HEK293T (cell line): ENCODE data around the gene DMC1.
"Not testable (repeated sequence)": the region's sequence is repeated elsewhere in the genome, so short reads cannot be mapped to it uniquely, and the experiment has no call there.

Experiments
- ARNT ChIP-seq: fragments of 450-650 bp; IDR thresholded peaks from 2 replicates; pipeline ENCODE4 v1.6.1; 2017; ENCODE audit warnings: mild to moderate bottlenecking
- BHLHE40 ChIP-seq: fragments of 450-650 bp; IDR thresholded peaks from 2 replicates; pipeline ENCODE4 v1.6.1; 2016; ENCODE audit warnings: mild to moderate bottlenecking, moderate library complexity, borderline replicate concordance
- FOXA1 ChIP-seq: fragments of 450-650 bp; IDR thresholded peaks from 2 replicates; pipeline ENCODE4 v1.6.1; 2016; ENCODE audit warnings: mild to moderate bottlenecking
- FOXK2 ChIP-seq: fragments of 450-650 bp; IDR thresholded peaks from 2 replicates; pipeline ENCODE4 v1.6.1; 2016; ENCODE audit warnings: mild to moderate bottlenecking
- SP1 ChIP-seq: fragments of 450-650 bp; IDR thresholded peaks from 2 replicates; pipeline ENCODE4 v1.6.1; 2017
- ZNF384 ChIP-seq: fragments of 450-650 bp; IDR thresholded peaks from 2 replicates; pipeline ENCODE4 v1.6.1; 2016
- TF ChIP-seq, protein P1 (sequence below): fragments of 450-650 bp; IDR thresholded peaks from 2 replicates; pipeline ENCODE4 v1.6.1; 2016

- TF ChIP-seq FOXK2, FOXA1, BHLHE40, SP1, ARNT, ZNF384: not testable (repeated sequence)
- TF ChIP-seq, protein P1, sequence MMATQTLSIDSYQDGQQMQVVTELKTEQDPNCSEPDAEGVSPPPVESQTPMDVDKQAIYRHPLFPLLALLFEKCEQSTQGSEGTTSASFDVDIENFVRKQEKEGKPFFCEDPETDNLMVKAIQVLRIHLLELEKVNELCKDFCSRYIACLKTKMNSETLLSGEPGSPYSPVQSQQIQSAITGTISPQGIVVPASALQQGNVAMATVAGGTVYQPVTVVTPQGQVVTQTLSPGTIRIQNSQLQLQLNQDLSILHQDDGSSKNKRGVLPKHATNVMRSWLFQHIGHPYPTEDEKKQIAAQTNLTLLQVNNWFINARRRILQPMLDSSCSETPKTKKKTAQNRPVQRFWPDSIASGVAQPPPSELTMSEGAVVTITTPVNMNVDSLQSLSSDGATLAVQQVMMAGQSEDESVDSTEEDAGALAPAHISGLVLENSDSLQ = not testable (repeated sequence)
Measured at GRCh38 chr22:38470179-38470578, 99.8 kb downstream of the DMC1 start.
